Chondrocyte (in vitro differentiated cells): ENCODE data around the gene SERINC5. TPM values are rescaled to one million over a fixed set of nuclear protein-coding genes. Genes with fewer than 3 reads are reported as not detected.
A peak's percentile ranks its signal among the peaks of the same experiment; 100 is the strongest.
"Not testable (repeated sequence)": the region's sequence is repeated elsewhere in the genome, so short reads cannot be mapped to it uniquely, and the experiment has no call there.

Source experiments
- DNase-seq: peaks from one replicate; pipeline ENCODE4 v3.0.0; 2021; ENCODE audit warnings: mixed read lengths, low spot score
- H3K27ac Mint-ChIP-seq: one replicate; pipeline ENCODE4 v1.8.0; 2021; ENCODE audit warnings: mild to moderate bottlenecking, moderate library complexity, mixed read lengths; ENCODE audit not compliant: unreplicated experiment
- H3K27me3 Mint-ChIP-seq: 2 replicates; pipeline ENCODE4 v1.8.0; 2021; ENCODE audit warnings: low read depth, mixed read lengths
- H3K36me3 Mint-ChIP-seq: 2 replicates; pipeline ENCODE4 v1.8.0; 2021; ENCODE audit warnings: low read depth, mixed read lengths
- H3K4me1 Mint-ChIP-seq: 2 replicates; pipeline ENCODE4 v1.8.0; 2021; ENCODE audit warnings: low read depth, mild to moderate bottlenecking, mixed read lengths
- H3K4me3 Mint-ChIP-seq: one replicate; pipeline ENCODE4 v1.8.0; 2021; ENCODE audit warnings: mild to moderate bottlenecking, moderate library complexity, mixed read lengths; ENCODE audit not compliant: unreplicated experiment
- H3K9me3 Mint-ChIP-seq: 2 replicates; pipeline ENCODE4 v1.8.0; 2021; ENCODE audit warnings: low read depth, mixed read lengths
- total RNA-seq: library from RNA; stranded (reverse); gene quantifications from 3 replicates; pipeline ENCODE4 v1.2.1, GENCODE V29; 2021
- TF ChIP-seq, protein P1 (sequence below): fragments of 200-600 bp; sonication (generic); IDR thresholded peaks from 2 replicates; pipeline ENCODE4 v1.5.0; 2021; ENCODE audit warnings: antibody characterized with exemption, mild to moderate bottlenecking, moderate library complexity

Gene SERINC5
- total RNA-seq, 1 donor from 2014 or later = 41.5 TPM

DNA sequence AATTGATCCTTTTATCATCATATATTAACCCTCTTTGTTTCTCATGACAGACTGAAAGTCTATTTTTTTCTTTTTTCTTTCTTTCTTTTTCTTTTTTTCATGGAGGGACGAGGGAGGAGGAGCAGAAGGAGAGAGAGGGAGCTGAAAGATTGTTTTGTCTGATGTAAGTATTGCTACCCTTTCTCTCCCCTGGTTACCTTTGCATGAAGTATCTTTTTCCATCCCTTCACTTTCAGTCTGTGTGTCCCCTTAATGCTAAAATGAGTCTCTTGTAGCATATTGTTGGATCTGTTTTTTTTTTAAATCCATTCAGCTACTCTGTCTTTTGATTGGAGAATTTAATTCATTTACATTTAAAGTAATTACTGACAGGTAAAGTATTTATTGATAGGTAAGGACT, 27.5 kb upstream of the SERINC5 start:
- DNase-seq = no peak
- Mint-ChIP-seq H3K4me1 (no peaks in the 10 kb centered on the region), H3K27me3 (no peaks in the 10 kb centered on the region), H3K36me3 (no peaks in the 10 kb centered on the region), H3K27ac (no peak overlapping the region), H3K9me3 (no peaks in the 10 kb centered on the region), H3K4me3 (no peak overlapping the region)
- TF ChIP-seq, protein P1, sequence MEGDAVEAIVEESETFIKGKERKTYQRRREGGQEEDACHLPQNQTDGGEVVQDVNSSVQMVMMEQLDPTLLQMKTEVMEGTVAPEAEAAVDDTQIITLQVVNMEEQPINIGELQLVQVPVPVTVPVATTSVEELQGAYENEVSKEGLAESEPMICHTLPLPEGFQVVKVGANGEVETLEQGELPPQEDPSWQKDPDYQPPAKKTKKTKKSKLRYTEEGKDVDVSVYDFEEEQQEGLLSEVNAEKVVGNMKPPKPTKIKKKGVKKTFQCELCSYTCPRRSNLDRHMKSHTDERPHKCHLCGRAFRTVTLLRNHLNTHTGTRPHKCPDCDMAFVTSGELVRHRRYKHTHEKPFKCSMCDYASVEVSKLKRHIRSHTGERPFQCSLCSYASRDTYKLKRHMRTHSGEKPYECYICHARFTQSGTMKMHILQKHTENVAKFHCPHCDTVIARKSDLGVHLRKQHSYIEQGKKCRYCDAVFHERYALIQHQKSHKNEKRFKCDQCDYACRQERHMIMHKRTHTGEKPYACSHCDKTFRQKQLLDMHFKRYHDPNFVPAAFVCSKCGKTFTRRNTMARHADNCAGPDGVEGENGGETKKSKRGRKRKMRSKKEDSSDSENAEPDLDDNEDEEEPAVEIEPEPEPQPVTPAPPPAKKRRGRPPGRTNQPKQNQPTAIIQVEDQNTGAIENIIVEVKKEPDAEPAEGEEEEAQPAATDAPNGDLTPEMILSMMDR = no peak

DNA sequence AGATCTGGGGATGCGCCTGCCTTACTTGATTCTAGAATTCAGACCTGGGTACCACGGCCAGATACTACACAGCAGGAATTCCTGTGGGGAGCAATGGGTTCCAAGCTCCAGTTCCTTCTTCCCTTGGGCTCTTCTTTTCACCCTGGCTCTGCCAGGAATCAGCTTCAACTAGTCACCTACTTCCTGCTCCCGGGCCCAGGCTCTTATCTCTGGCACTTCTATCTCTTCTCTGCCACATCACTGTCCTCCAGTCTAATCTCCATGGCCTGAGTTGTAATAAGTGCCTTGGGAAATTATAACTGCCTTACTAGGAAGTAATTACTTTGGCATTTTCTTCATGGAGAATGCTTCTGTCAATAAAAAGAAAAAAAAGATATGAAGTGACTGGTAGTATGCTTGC, 26.2 kb upstream of the SERINC5 start:
- no peak overlapping the region for H3K27ac Mint-ChIP-seq
- no peak overlapping the region for H3K4me3 Mint-ChIP-seq
- H3K27me3 Mint-ChIP-seq = no peaks in the 10 kb centered on the region
- peak; percentile 37 for DNase-seq
- no peaks in the 10 kb centered on the region for H3K36me3 Mint-ChIP-seq
- TF ChIP-seq, protein P1 = no peak
- H3K9me3 Mint-ChIP-seq = no peaks in the 10 kb centered on the region
- peaks cover 6% of the 10 kb centered on the region for H3K4me1 Mint-ChIP-seq

DNA sequence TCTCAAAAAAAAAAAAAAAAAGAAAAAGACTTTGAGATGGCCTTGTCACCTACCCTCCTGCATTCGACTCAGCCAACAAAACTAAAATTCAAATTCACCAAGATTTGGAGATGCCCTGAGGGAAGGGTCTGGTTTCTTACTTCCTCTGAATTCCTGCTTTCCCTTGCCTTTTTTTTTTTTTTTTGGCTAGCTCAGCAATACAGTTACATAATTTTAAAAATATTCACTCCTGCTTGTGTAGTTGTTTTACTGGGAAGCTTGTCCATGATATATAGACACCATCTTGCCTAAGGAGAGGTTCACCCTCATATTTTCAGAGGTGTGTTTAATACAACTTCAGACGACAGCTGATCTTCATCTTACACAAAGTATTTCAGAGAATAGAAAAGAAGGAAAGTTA, 21.3 kb upstream of the SERINC5 start:
- peak overlapping the region; percentile 49 for H3K27ac Mint-ChIP-seq
- H3K36me3 Mint-ChIP-seq = no peaks in the 10 kb centered on the region
- H3K27me3 Mint-ChIP-seq = no peaks in the 10 kb centered on the region
- H3K9me3 Mint-ChIP-seq = no peaks in the 10 kb centered on the region
- H3K4me1 Mint-ChIP-seq = peaks cover 7% of the 10 kb centered on the region
- DNase-seq = no peak
- H3K4me3 Mint-ChIP-seq = no peak overlapping the region
- TF ChIP-seq, protein P1 = no peak

DNA sequence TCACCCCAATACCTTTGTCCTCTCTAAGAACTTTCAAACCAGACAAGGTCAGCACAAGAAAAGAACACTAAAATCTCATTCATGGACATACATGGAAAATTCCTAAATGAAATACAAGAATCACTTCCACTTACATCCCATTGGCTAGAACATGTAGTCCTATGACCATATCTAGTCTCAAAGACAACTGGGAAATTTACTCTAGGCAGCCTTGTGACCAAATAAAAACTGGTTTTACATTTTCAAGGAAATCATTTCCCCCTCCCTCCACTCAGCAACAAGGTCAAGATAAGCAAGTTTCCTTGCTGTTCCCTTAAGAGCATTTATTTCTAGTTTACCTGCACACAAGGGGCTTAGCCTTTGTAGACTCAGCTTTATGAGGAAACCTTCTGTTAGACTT, 20.3 kb upstream of the SERINC5 start:
- H3K27me3 Mint-ChIP-seq = no peaks in the 10 kb centered on the region
- DNase-seq = no peak
- H3K9me3 Mint-ChIP-seq = no peaks in the 10 kb centered on the region
- no peak overlapping the region for H3K4me3 Mint-ChIP-seq
- peaks cover 7% of the 10 kb centered on the region for H3K4me1 Mint-ChIP-seq
- no peak overlapping the region for H3K27ac Mint-ChIP-seq
- TF ChIP-seq, protein P1 = no peak
- H3K36me3 Mint-ChIP-seq = no peaks in the 10 kb centered on the region

DNA sequence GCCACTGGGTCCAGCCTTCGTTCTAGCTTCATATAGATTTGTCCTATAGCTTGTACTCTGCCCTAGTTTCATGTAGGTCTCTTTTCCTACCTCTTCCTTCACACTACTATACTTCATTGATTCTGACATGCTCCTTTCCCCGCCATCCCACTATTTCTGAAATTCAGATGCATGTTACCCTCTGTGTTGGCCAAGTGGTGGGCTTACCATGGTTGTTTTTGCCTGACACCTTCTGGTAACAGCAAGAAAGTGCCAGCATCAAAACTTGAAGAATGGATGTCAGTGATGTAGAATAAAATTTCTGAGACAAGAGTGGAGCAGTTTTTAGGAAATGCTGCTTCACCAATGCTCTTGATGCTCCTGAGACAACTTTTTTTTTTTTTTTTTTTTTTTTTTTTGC, 19.5 kb upstream of the SERINC5 start:
- TF ChIP-seq, protein P1 = peak; percentile 76
- no peak for DNase-seq
- no peaks in the 10 kb centered on the region for H3K9me3 Mint-ChIP-seq
- peaks cover 7% of the 10 kb centered on the region for H3K4me1 Mint-ChIP-seq
- no peaks in the 10 kb centered on the region for H3K36me3 Mint-ChIP-seq
- no peaks in the 10 kb centered on the region for H3K27me3 Mint-ChIP-seq
- no peak overlapping the region for H3K4me3 Mint-ChIP-seq
- no peak overlapping the region for H3K27ac Mint-ChIP-seq

DNA sequence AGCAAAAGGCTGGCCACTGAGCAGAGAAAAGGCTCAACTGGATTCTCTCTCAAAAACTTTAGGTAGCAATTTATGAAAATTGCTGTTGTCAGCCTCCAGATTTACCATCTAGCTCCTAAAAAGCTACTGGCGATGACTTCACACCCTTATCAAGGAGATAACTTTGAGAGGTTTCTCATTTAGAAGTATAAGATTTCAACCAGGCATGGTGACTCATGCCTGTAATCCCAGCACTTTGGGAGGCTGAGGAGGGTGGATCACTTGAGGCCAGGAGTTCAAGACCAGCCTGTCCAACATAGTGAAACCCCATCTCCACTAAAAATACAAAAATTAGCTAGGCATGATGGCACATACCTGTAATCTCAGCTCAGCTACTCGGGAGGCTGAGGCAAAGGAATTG, 14.7 kb upstream of the SERINC5 start:
- not testable (repeated sequence) for H3K9me3 Mint-ChIP-seq, H3K27ac Mint-ChIP-seq, H3K4me1 Mint-ChIP-seq, H3K27me3 Mint-ChIP-seq, H3K36me3 Mint-ChIP-seq, H3K4me3 Mint-ChIP-seq, DNase-seq
